Thyroid gland (tissue), 4 donors: Measurements from ENCODE around the gene PIGZ.

Experiments used
- POLR2A ChIP-seq, 2 donors: fragments of 450-650 bp; IDR thresholded peaks; one replicate each; pipeline ENCODE4 v1.6.1; 2017; ENCODE audit warnings: antibody characterized with exemption in 2 of 2, mild to moderate bottlenecking in 2 of 2, moderate library complexity in 1 of 2
- TF ChIP-seq, protein P1 (sequence below), 6 experiments: fragments of 200-600 bp in 3 of 6; fragments of 450-650 bp in 3 of 6; sonication (generic) in 3 of 6; IDR thresholded peaks; one replicate each; pipeline ENCODE4 v1.5.1; 2016 to 2019; ENCODE audit warnings: antibody characterized with exemption in 6 of 6, mild to moderate bottlenecking in 2 of 6, inconsistent platforms in 1 of 6, moderate library complexity in 1 of 6

DNA sequence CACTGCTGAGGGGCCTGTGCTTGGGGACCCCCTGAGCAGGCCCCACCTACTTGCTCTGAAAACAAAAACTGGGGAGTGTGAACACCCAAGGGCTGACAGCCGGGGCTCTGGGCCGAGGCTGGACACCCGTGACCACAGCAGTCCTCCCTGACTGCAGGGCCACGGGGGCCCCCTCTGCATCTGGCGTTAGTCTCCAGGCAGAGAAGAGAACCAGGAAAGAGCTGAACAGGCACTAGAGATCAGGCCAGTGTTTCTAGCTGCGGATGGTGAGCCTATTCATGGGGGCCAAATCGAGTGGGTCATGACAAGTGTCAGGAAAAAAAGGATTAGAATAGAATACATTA, 43.9 kb upstream of the PIGZ start:
- TF ChIP-seq, protein P1, sequence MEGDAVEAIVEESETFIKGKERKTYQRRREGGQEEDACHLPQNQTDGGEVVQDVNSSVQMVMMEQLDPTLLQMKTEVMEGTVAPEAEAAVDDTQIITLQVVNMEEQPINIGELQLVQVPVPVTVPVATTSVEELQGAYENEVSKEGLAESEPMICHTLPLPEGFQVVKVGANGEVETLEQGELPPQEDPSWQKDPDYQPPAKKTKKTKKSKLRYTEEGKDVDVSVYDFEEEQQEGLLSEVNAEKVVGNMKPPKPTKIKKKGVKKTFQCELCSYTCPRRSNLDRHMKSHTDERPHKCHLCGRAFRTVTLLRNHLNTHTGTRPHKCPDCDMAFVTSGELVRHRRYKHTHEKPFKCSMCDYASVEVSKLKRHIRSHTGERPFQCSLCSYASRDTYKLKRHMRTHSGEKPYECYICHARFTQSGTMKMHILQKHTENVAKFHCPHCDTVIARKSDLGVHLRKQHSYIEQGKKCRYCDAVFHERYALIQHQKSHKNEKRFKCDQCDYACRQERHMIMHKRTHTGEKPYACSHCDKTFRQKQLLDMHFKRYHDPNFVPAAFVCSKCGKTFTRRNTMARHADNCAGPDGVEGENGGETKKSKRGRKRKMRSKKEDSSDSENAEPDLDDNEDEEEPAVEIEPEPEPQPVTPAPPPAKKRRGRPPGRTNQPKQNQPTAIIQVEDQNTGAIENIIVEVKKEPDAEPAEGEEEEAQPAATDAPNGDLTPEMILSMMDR (IDR thresholded peaks at IDR 0.05), result no peak
- TF ChIP-seq POLR2A (IDR thresholded peaks at IDR 0.05), result no peak
